A549 treated with AZD9567 at 1 μM for 4 hours (cell line): Measurements from ENCODE around the gene HBS1L. TPM values are rescaled to one million over a fixed set of nuclear protein-coding genes. Genes with fewer than 3 reads are reported as not detected.

ENCODE experiments used
- total RNA-seq: library from RNA; stranded (reverse); fragments of 200-300 nt; extraction: Qiagen RNA extraction; gene quantifications from 5 replicates; pipeline ENCODE4 v1.2.3, GENCODE V29; 2022; ENCODE audit not compliant: insufficient read depth

The HBS1L gene
- total RNA-seq: 28.7 to 43.8 TPM (median 30.7 TPM) in 5 replicates

DNA sequence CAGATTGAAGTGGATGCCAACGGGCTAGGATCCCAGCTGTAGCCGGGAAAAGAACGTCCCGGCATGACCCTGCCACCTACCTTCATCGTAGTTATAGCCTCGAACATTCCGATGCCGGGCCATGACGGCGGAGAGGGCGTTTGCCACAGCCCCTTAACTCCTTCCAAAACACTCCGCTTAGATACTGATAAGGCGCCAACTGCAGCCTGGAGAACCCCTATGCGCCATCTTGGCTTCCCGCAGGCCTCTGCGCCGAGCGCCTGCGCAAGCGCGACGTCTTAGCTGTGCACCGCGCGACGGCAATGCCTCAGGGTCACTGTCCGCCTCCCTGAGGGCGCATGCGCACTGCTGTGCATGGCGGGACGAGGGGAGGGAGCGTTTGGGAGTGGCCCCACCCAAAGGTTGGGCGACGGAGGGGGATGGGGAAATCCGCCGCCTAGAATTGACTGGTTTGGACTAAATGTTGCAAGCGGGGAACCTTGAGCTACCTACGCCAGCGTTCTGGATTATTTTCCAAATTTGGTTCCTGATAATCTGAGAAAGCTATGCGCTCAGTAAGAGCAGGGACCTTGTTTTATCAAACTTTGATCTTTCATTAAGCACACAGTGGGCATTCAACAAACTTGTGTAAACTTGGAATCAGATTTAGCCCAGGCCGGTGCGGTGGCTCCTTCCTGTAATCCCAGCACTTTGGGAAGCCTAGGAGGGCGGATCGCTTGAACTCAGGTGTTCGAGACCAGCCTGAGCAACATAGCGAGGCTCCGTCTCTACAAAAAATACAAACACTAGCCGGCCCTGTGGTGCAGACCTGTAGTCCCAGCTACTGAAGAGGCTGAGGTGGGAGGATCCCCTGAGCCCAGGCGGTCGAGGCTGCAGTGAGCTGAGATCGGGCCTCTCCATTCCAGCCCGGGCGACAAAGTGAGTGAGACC lies at the start of gene HBS1L:
Gene HBS1L (minus strand): TSS at position 254 of the 930 bp plus-strand sequence. CDS start 131 bp downstream, at position 123.

GRCh38 chr6:134949927-134950326 lies 104.7 kb downstream of the HBS1L start, which contains the start of gene ALDH8A1:
Gene ALDH8A1, minus strand, starts transcription at chr6:134950101. Its CDS starts 48 bp downstream, at chr6:134950053.

Other genes starting within 250 kb of the HBS1L start
- gene ALDH8A1, start 104.7 kb downstream of the HBS1L start, total RNA-seq: 0.18 to 0.24 TPM (median 0.20 TPM) in 4 of 5 replicates, not detected in the other
- gene MYB, start 126.5 kb upstream of the HBS1L start, total RNA-seq: 0.66 to 0.82 TPM (median 0.77 TPM) in 5 replicates